Measurements from ENCODE around the gene RADIL. TPM values are rescaled to one million over a fixed set of nuclear protein-coding genes. Genes with fewer than 3 reads are reported as not detected.
A peak's percentile ranks its signal among the peaks of the same experiment; 100 is the strongest.

The RADIL gene
- total RNA-seq, 2 donors from 2014 or later: 0.55 TPM; not detected in 1

GRCh38 chr7:4875391-4875790 lies 8.1 kb downstream of the RADIL start:
- Mint-ChIP-seq H3K27me3 (peaks cover 77% of the 10 kb centered on the region), H3K27ac (no peak overlapping the region), H3K36me3 (ENCODE audit: low read depth) (no peaks in the 10 kb centered on the region), H3K4me1 (peaks cover 3% of the 10 kb centered on the region), H3K4me3 (no peak overlapping the region)
- H3K9me3 ChIP-seq (ENCODE audit: control insufficient read depth, low read length, poor library complexity, severe bottlenecking): no peaks in the 10 kb centered on the region
- no peak for DNase-seq
- ATAC-seq: no peak

- no peak overlapping the region for H3K27ac Mint-ChIP-seq
- no peak for DNase-seq
- H3K4me3 Mint-ChIP-seq: no peak overlapping the region
Measured at GRCh38 chr7:4873071-4873944, 10.2 kb downstream of the RADIL start.

GRCh38 chr7:4871930-4872675 lies 11.4 kb downstream of the RADIL start:
- no peaks in the 10 kb centered on the region for H3K9me3 ChIP-seq (ENCODE audit: control insufficient read depth, low read length, poor library complexity, severe bottlenecking)
- no peak for ATAC-seq
- H3K36me3 Mint-ChIP-seq (ENCODE audit: low read depth): no peaks in the 10 kb centered on the region
- peaks cover 55% of the 10 kb centered on the region for H3K27me3 Mint-ChIP-seq
- H3K27ac Mint-ChIP-seq: no peak overlapping the region
- no peak overlapping the region for H3K4me3 Mint-ChIP-seq
- peaks cover 3% of the 10 kb centered on the region for H3K4me1 Mint-ChIP-seq
- DNase-seq: no peak

More at GRCh38 chr7:4873071-4873944, 10.2 kb downstream of the RADIL start:
- no peak for ATAC-seq
- Mint-ChIP-seq H3K36me3 (ENCODE audit: low read depth) (no peaks in the 10 kb centered on the region), H3K27me3 (peaks cover 68% of the 10 kb centered on the region), H3K4me1 (peaks cover 3% of the 10 kb centered on the region)
- no peaks in the 10 kb centered on the region for H3K9me3 ChIP-seq (ENCODE audit: control insufficient read depth, low read length, poor library complexity, severe bottlenecking)

GRCh38 chr7:4871056-4871680 lies 12.3 kb downstream of the RADIL start:
- H3K4me1 Mint-ChIP-seq: peaks cover 3% of the 10 kb centered on the region
- H3K36me3 Mint-ChIP-seq (ENCODE audit: low read depth): no peaks in the 10 kb centered on the region
- H3K9me3 ChIP-seq (ENCODE audit: control insufficient read depth, low read length, poor library complexity, severe bottlenecking): no peaks in the 10 kb centered on the region
- ATAC-seq (no peak), DNase-seq (no peak)
- H3K27ac Mint-ChIP-seq: no peak overlapping the region
- H3K4me3 Mint-ChIP-seq: no peak overlapping the region
- H3K27me3 Mint-ChIP-seq: peaks cover 49% of the 10 kb centered on the region

- ATAC-seq (no peak), DNase-seq (no peak)
- H3K4me1 Mint-ChIP-seq: peaks cover 3% of the 10 kb centered on the region
- no peaks in the 10 kb centered on the region for H3K9me3 ChIP-seq (ENCODE audit: control insufficient read depth, low read length, poor library complexity, severe bottlenecking)
- no peak overlapping the region for H3K27ac Mint-ChIP-seq
- no peaks in the 10 kb centered on the region for H3K36me3 Mint-ChIP-seq (ENCODE audit: low read depth)
- H3K27me3 Mint-ChIP-seq: peaks cover 58% of the 10 kb centered on the region
- no peak overlapping the region for H3K4me3 Mint-ChIP-seq
Measured at GRCh38 chr7:4868493-4868892, 15.0 kb downstream of the RADIL start.

- H3K4me1 Mint-ChIP-seq: peaks cover 3% of the 10 kb centered on the region
- no peak overlapping the region for H3K27ac Mint-ChIP-seq
- peaks cover 54% of the 10 kb centered on the region for H3K27me3 Mint-ChIP-seq
- H3K4me3 Mint-ChIP-seq: no peak overlapping the region
- ATAC-seq (no peak), DNase-seq (no peak)
- no peaks in the 10 kb centered on the region for H3K9me3 ChIP-seq (ENCODE audit: control insufficient read depth, low read length, poor library complexity, severe bottlenecking)
- no peaks in the 10 kb centered on the region for H3K36me3 Mint-ChIP-seq (ENCODE audit: low read depth)
Measured at GRCh38 chr7:4866528-4867496, 16.7 kb downstream of the RADIL start.

GRCh38 chr7:4862156-4862555 lies 21.4 kb downstream of the RADIL start:
- H3K9me3 ChIP-seq (ENCODE audit: control insufficient read depth, low read length, poor library complexity, severe bottlenecking): no peaks in the 10 kb centered on the region
- Mint-ChIP-seq H3K27ac (no peak overlapping the region), H3K36me3 (ENCODE audit: low read depth) (no peaks in the 10 kb centered on the region), H3K27me3 (peaks cover 63% of the 10 kb centered on the region), H3K4me3 (peak overlapping the region; percentile 5), H3K4me1 (no peaks in the 10 kb centered on the region)
- DNase-seq: no peak
- no peak for ATAC-seq

- DNase-seq (no peak), ATAC-seq (no peak)
- no peaks in the 10 kb centered on the region for H3K9me3 ChIP-seq (ENCODE audit: control insufficient read depth, low read length, poor library complexity, severe bottlenecking)
- H3K4me3 Mint-ChIP-seq: peak within 1 kb of the TSS; percentile 5
- peaks cover 67% of the 10 kb centered on the region for H3K27me3 Mint-ChIP-seq
- no peaks in the 10 kb centered on the region for H3K36me3 Mint-ChIP-seq (ENCODE audit: low read depth)
- no peak within 1 kb of the TSS for H3K27ac Mint-ChIP-seq
- H3K4me1 Mint-ChIP-seq: no peaks in the 10 kb centered on the region
Measured at GRCh38 chr7:4861673-4862072, 21.8 kb downstream of the RADIL start, which contains the start of gene PAPOLB. TSS of gene PAPOLB (minus strand) at chr7:4862030. CDS start at chr7:4861810, 220 bp downstream.

- H3K9me3 ChIP-seq (ENCODE audit: control insufficient read depth, low read length, poor library complexity, severe bottlenecking): no peaks in the 10 kb centered on the region
- Mint-ChIP-seq H3K27me3 (peaks cover 72% of the 10 kb centered on the region), H3K27ac (no peak overlapping the region), H3K4me3 (no peak overlapping the region), H3K4me1 (no peaks in the 10 kb centered on the region), H3K36me3 (ENCODE audit: low read depth) (no peaks in the 10 kb centered on the region)
- ATAC-seq: no peak
- DNase-seq: no peak
Measured at GRCh38 chr7:4861227-4861626, 22.3 kb downstream of the RADIL start.

- H3K27ac Mint-ChIP-seq: no peak overlapping the region
- no peaks in the 10 kb centered on the region for H3K9me3 ChIP-seq (ENCODE audit: control insufficient read depth, low read length, poor library complexity, severe bottlenecking)
- peaks cover 48% of the 10 kb centered on the region for H3K27me3 Mint-ChIP-seq
- H3K4me1 Mint-ChIP-seq: no peaks in the 10 kb centered on the region
- no peak overlapping the region for H3K4me3 Mint-ChIP-seq
- DNase-seq: no peak
- ATAC-seq: no peak
- no peaks in the 10 kb centered on the region for H3K36me3 Mint-ChIP-seq (ENCODE audit: low read depth)
Measured at GRCh38 chr7:4857189-4857588, 26.3 kb downstream of the RADIL start.

- Mint-ChIP-seq H3K27me3 (peaks cover 47% of the 10 kb centered on the region), H3K4me1 (no peaks in the 10 kb centered on the region), H3K36me3 (ENCODE audit: low read depth) (no peaks in the 10 kb centered on the region), H3K4me3 (no peak overlapping the region), H3K27ac (no peak overlapping the region)
- no peak for DNase-seq
- no peaks in the 10 kb centered on the region for H3K9me3 ChIP-seq (ENCODE audit: control insufficient read depth, low read length, poor library complexity, severe bottlenecking)
- no peak for ATAC-seq
Measured at GRCh38 chr7:4856336-4857057, 27.0 kb downstream of the RADIL start.

GRCh38 chr7:4854916-4855315 lies 28.6 kb downstream of the RADIL start:
- peaks cover 36% of the 10 kb centered on the region for H3K27me3 Mint-ChIP-seq
- H3K4me1 Mint-ChIP-seq: no peaks in the 10 kb centered on the region
- H3K36me3 Mint-ChIP-seq (ENCODE audit: low read depth): no peaks in the 10 kb centered on the region
- DNase-seq: no peak
- no peaks in the 10 kb centered on the region for H3K9me3 ChIP-seq (ENCODE audit: control insufficient read depth, low read length, poor library complexity, severe bottlenecking)
- no peak for ATAC-seq
- no peak overlapping the region for H3K4me3 Mint-ChIP-seq
- H3K27ac Mint-ChIP-seq: no peak overlapping the region

Data from T-helper 17 cell (primary cell).